Activated CD4-positive, alpha-beta memory T cell treated with anti-CD3 and anti-CD28 coated beads for 36 hours (primary cell): ENCODE measurements around the gene SLC6A18. TPM values are rescaled to one million over a fixed set of nuclear protein-coding genes. Genes with fewer than 3 reads are reported as not detected.
"Not testable (repeated sequence)": the region's sequence is repeated elsewhere in the genome, so short reads cannot be mapped to it uniquely, and the experiment has no call there.

Experiments
- CTCF ChIA-PET: fragments of 350-600 bp; sonication (Branson Sonifier 250); formaldehyde crosslinking; loops from one replicate; lab custom pipeline; 2021; ENCODE audit warnings: antibody characterized with exemption, inconsistent platforms; lab: Charles Lee
- POLR2A ChIA-PET: fragments of 350-600 bp; sonication (Branson Sonifier 250); formaldehyde crosslinking; loops from one replicate; lab custom pipeline; 2021; ENCODE audit warnings: antibody characterized with exemption; lab: Charles Lee
- DNase-seq: peaks from one replicate; pipeline ENCODE4 v3.0.0-alpha.2; 2020
- H3K27ac Mint-ChIP-seq: one replicate; pipeline ENCODE4 v1.8.0; 2021; ENCODE audit warnings: mixed read lengths
- H3K27me3 Mint-ChIP-seq: one replicate; pipeline ENCODE4 v1.8.0; 2021; ENCODE audit warnings: mixed read lengths
- H3K36me3 Mint-ChIP-seq: one replicate; pipeline ENCODE4 v1.8.0; 2021; ENCODE audit warnings: mixed read lengths
- H3K4me1 Mint-ChIP-seq: one replicate; pipeline ENCODE4 v1.8.0; 2021; ENCODE audit warnings: low read depth, mixed read lengths
- H3K4me3 Mint-ChIP-seq: one replicate; pipeline ENCODE4 v1.8.0; 2021; ENCODE audit warnings: mild to moderate bottlenecking, mixed read lengths
- H3K9me3 Mint-ChIP-seq: one replicate; pipeline ENCODE4 v1.8.0; 2021; ENCODE audit warnings: mixed read lengths
- intact Hi-C: fragments of 100-400 bp; cut with micrococcal nuclease; formaldehyde crosslinking; loops from one replicate; pipeline ENCODE4 v1.15.1; 2023
- total RNA-seq, 2 experiments: library from RNA; stranded (reverse); gene quantifications; one replicate each; pipeline ENCODE4 v1.2.3, GENCODE V29; 2021

Gene SLC6A18
- total RNA-seq, 2 experiments from 2014 or later, result not detected

DNA sequence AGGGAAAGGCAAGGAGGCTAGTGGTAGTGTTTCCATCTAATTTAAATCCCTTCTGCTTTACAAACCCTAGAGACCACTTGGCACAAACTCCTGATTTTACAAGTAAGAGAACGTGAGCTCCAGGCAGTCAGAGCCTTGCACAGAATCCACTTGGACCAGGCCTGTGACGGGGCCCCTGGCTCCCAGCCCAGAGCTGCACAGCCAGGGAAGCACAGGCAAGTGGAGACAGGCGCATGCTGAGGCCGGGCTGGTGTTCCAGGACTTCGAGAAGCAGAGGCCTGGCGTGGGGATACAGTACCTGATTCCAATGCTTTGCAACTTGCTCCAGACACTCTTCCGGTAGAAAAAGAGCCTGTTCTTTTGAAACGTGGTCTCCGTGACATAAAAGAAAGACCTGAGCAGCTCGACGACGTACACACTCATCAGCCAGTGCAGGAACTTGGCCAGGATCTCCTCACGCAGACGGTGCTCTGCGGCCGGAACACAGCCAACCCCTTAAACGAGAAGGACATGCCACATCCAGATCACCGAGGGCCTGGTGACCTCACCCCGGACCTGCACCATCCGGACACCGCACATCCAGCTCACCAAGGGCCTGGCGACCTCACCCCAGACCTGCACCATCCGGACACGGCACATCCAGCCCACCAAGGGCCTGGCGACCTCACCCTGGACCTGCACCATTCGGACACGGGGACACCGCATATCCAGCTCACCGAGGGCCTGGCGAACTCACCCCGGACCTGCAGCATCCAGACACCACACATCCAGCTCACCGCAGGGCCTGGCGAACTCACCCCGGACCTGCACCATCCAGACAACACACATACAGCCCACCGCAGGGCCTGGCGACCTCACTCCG lies 57.2 kb downstream of the SLC6A18 start:
- H3K27me3 Mint-ChIP-seq, result no peaks in the 10 kb centered on the region
- peaks cover 5% of the 10 kb centered on the region for H3K36me3 Mint-ChIP-seq
- no peak overlapping the region for H3K4me3 Mint-ChIP-seq
- no peaks in the 10 kb centered on the region for H3K4me1 Mint-ChIP-seq
- no peaks in the 10 kb centered on the region for H3K9me3 Mint-ChIP-seq
- intact Hi-C loops, result no loop called here
- ChIA-PET CTCF (no interaction called here), POLR2A (interaction anchor here (0.6 kb wide), 1 partner anchor 572 kb away, joined by 3 read pairs; no protein-coding TSS in a partner anchor)
- DNase-seq, result no peak
- H3K27ac Mint-ChIP-seq, result no peak overlapping the region

- intact Hi-C loops, H3K36me3 Mint-ChIP-seq, H3K27me3 Mint-ChIP-seq, H3K4me3 Mint-ChIP-seq, H3K27ac Mint-ChIP-seq, DNase-seq, H3K9me3 Mint-ChIP-seq, H3K4me1 Mint-ChIP-seq: not testable (repeated sequence)
- ChIA-PET CTCF (interaction anchor here (0.5 kb wide), 1 partner anchor 157 kb away, joined by 3 read pairs; no protein-coding TSS in a partner anchor), POLR2A (interaction anchor here (0.6 to 0.7 kb wide), 2 partner anchors 13 to 571 kb away, joined by 3 to 4 read pairs; no protein-coding TSS in a partner anchor)
Observed at GRCh38 chr5:1282993-1283728, 58.0 kb downstream of the SLC6A18 start.

DNA sequence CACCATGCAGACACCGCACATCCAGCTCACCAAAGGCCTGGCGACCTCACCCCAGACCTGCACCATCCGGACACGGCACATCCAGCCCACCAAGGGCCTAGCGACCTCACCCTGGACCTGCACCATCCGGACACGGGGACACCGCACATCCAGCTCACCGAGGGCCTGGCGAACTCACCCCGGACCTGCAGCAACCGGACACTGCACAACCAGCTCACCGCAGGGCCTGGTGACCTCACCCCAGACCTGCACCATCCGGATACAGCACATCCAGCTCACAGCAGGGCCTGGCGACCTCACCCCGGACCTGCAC lies 58.5 kb downstream of the SLC6A18 start:
- DNase-seq, H3K27me3 Mint-ChIP-seq, H3K27ac Mint-ChIP-seq, H3K36me3 Mint-ChIP-seq, H3K9me3 Mint-ChIP-seq, H3K4me3 Mint-ChIP-seq, H3K4me1 Mint-ChIP-seq, intact Hi-C loops: not testable (repeated sequence)
- ChIA-PET CTCF (interaction anchor here (0.5 kb wide), 1 partner anchor 157 kb away, joined by 3 read pairs; no protein-coding TSS in a partner anchor), POLR2A (interaction anchor here (0.7 kb wide), 1 partner anchor 13 kb away, joined by 4 read pairs; no protein-coding TSS in a partner anchor)

GRCh38 chr5:1284336-1284970 lies 59.3 kb downstream of the SLC6A18 start:
- H3K36me3 Mint-ChIP-seq, POLR2A ChIA-PET, H3K9me3 Mint-ChIP-seq: not testable (repeated sequence)

DNA sequence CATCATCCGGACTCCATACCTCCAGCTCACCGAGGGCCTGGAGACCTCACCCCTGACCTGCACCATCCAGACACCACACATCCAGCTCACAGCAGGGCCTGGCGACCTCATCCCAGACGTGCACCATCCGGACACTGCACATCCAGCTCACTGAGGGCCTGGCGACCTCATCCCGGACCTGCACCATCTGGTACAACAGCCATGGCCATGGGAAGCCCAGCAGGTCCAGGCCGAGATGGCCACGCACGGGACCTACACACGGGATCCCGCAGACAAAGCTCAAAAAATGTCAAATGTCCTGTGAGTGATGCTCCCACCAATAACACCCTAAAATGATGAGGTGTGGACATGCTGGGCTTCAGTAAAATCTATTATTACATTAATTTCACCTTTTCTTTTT lies 60.0 kb downstream of the SLC6A18 start:
- Mint-ChIP-seq H3K9me3 (peaks cover 5% of the 10 kb centered on the region), H3K27ac (no peak overlapping the region), H3K27me3 (no peaks in the 10 kb centered on the region), H3K4me1 (no peaks in the 10 kb centered on the region), H3K36me3 (no peaks in the 10 kb centered on the region), H3K4me3 (no peak overlapping the region)
- POLR2A ChIA-PET, result no interaction called here
- no peak for DNase-seq
- intact Hi-C loops, result no loop called here
- CTCF ChIA-PET, result no interaction called here

More at GRCh38 chr5:1284336-1284970, 59.3 kb downstream of the SLC6A18 start:
- H3K4me1 Mint-ChIP-seq, H3K27ac Mint-ChIP-seq, H3K27me3 Mint-ChIP-seq, intact Hi-C loops, DNase-seq, CTCF ChIA-PET, H3K4me3 Mint-ChIP-seq: not testable (repeated sequence)

GRCh38 chr5:1285883-1286291 lies 60.7 kb downstream of the SLC6A18 start:
- no peak for DNase-seq
- CTCF ChIA-PET, result no interaction called here

GRCh38 chr5:1288439-1289335 lies 63.5 kb downstream of the SLC6A18 start:
- POLR2A ChIA-PET, result no interaction called here
- Mint-ChIP-seq H3K36me3 (no peaks in the 10 kb centered on the region), H3K27me3 (no peaks in the 10 kb centered on the region), H3K4me1 (peaks cover 2% of the 10 kb centered on the region), H3K9me3 (peaks cover 5% of the 10 kb centered on the region), H3K4me3 (no peak overlapping the region), H3K27ac (no peak overlapping the region)
- CTCF ChIA-PET, result no interaction called here
- intact Hi-C loops, result no loop called here
- no peak for DNase-seq

More at GRCh38 chr5:1285883-1286291, 60.7 kb downstream of the SLC6A18 start:
- POLR2A ChIA-PET, result no interaction called here
- Mint-ChIP-seq H3K4me3 (no peak overlapping the region), H3K27ac (no peak overlapping the region), H3K27me3 (no peaks in the 10 kb centered on the region), H3K4me1 (no peaks in the 10 kb centered on the region), H3K9me3 (peaks cover 5% of the 10 kb centered on the region), H3K36me3 (no peaks in the 10 kb centered on the region)
- intact Hi-C loops, result no loop called here

DNA sequence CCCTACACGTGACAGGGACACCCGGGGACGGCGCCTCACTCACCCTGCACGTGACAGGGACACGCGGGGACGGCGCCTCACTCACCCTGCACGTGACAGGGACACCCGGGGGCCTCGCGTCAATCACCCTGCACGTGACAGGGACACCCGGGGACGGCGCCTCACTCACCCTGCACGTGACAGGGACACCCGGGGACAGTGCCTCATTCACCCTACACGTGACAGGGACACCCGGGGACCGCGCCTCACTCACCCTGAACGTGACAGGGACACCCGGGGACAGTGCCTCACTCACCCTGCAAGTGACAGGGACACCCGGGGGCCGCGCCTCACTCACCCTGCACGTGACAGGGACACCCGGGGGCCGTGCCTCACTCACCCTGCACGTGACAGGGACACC lies 64.4 kb downstream of the SLC6A18 start:
- H3K9me3 Mint-ChIP-seq, H3K36me3 Mint-ChIP-seq, H3K4me1 Mint-ChIP-seq, POLR2A ChIA-PET, CTCF ChIA-PET, H3K4me3 Mint-ChIP-seq, H3K27ac Mint-ChIP-seq, intact Hi-C loops, H3K27me3 Mint-ChIP-seq, DNase-seq: not testable (repeated sequence)

GRCh38 chr5:1290956-1291355 lies 65.8 kb downstream of the SLC6A18 start:
- H3K27me3 Mint-ChIP-seq, DNase-seq, H3K4me1 Mint-ChIP-seq, H3K27ac Mint-ChIP-seq, CTCF ChIA-PET, H3K36me3 Mint-ChIP-seq, H3K4me3 Mint-ChIP-seq, H3K9me3 Mint-ChIP-seq, POLR2A ChIA-PET: not testable (repeated sequence)
- intact Hi-C loops, result loop anchor here (10.0 kb wide), 1 partner anchor 54 kb away; the partner anchor contains the start of gene CLPTM1L

- Mint-ChIP-seq H3K4me1 (peaks cover 5% of the 10 kb centered on the region), H3K9me3 (peaks cover 5% of the 10 kb centered on the region), H3K27me3 (no peaks in the 10 kb centered on the region), H3K4me3 (no peak overlapping the region), H3K27ac (no peak overlapping the region), H3K36me3 (no peaks in the 10 kb centered on the region)
- DNase-seq, result no peak
- intact Hi-C loops, result loop anchor here (10.0 kb wide), 1 partner anchor 53 kb away; the partner anchor contains the start of gene CLPTM1L
- ChIA-PET CTCF (no interaction called here), POLR2A (no interaction called here)
Observed at GRCh38 chr5:1291611-1292080, 66.5 kb downstream of the SLC6A18 start.

- Mint-ChIP-seq H3K27me3 (no peaks in the 10 kb centered on the region), H3K9me3 (peaks cover 5% of the 10 kb centered on the region), H3K4me1 (peaks cover 5% of the 10 kb centered on the region), H3K4me3 (no peak overlapping the region), H3K27ac (no peak overlapping the region), H3K36me3 (no peaks in the 10 kb centered on the region)
- CTCF ChIA-PET, result no interaction called here
- DNase-seq, result no peak
- intact Hi-C loops, result loop anchor here (10.0 kb wide), 1 partner anchor 53 kb away; the partner anchor contains the start of gene CLPTM1L
- POLR2A ChIA-PET, result interaction anchor here (0.6 kb wide), 1 partner anchor 25 kb away, joined by 3 read pairs; no protein-coding TSS in a partner anchor
Observed at GRCh38 chr5:1292139-1292538, 67.0 kb downstream of the SLC6A18 start.
